Nephron progenitor cell (in vitro differentiated cells): Measurements from ENCODE around the gene COMMD8.

Source experiments
- DNase-seq: peaks from one replicate; pipeline ENCODE4 v3.0.0; 2021
- H3K27ac Mint-ChIP-seq: 2 replicates; pipeline ENCODE4 v1.8.0; 2021; ENCODE audit warnings: mild to moderate bottlenecking, moderate library complexity, mixed read lengths
- H3K27me3 Mint-ChIP-seq: 2 replicates; pipeline ENCODE4 v1.8.0; 2021; ENCODE audit warnings: mild to moderate bottlenecking, low read depth, mixed read lengths; ENCODE audit not compliant: poor library complexity
- H3K36me3 Mint-ChIP-seq: 2 replicates; pipeline ENCODE4 v1.8.0; 2021; ENCODE audit warnings: low read depth, mixed read lengths
- H3K4me1 Mint-ChIP-seq: 2 replicates; pipeline ENCODE4 v1.8.0; 2021; ENCODE audit warnings: mixed read lengths
- H3K4me3 Mint-ChIP-seq: 2 replicates; pipeline ENCODE4 v1.8.0; 2021; ENCODE audit warnings: mild to moderate bottlenecking, moderate library complexity, mixed read lengths
- H3K9me3 Mint-ChIP-seq: 2 replicates; pipeline ENCODE4 v1.8.0; 2021; ENCODE audit warnings: mild to moderate bottlenecking, moderate library complexity, mixed read lengths
- CTCF ChIP-seq: fragments of 200-600 bp; sonication (generic); IDR thresholded peaks from 2 replicates; pipeline ENCODE4 v1.5.0; 2021; ENCODE audit warnings: antibody characterized with exemption

Gene COMMD8

GRCh38 chr4:47471064-47471463 lies 7.6 kb upstream of the COMMD8 start:
- Mint-ChIP-seq H3K4me1 (peaks cover 12% of the 10 kb centered on the region), H3K9me3 (no peaks in the 10 kb centered on the region), H3K27ac (no peak overlapping the region), H3K36me3 (no peaks in the 10 kb centered on the region), H3K4me3 (no peak overlapping the region), H3K27me3 (no peaks in the 10 kb centered on the region)
- no peak for DNase-seq
- no peak for TF ChIP-seq CTCF

- Mint-ChIP-seq H3K9me3 (no peaks in the 10 kb centered on the region), H3K36me3 (no peaks in the 10 kb centered on the region), H3K4me1 (peaks cover 12% of the 10 kb centered on the region), H3K27ac (no peak overlapping the region), H3K27me3 (no peaks in the 10 kb centered on the region), H3K4me3 (no peak overlapping the region)
- no peak for TF ChIP-seq CTCF
- DNase-seq, result no peak
Measured at GRCh38 chr4:47469951-47470350, 6.4 kb upstream of the COMMD8 start.

- TF ChIP-seq CTCF, result no peak
- Mint-ChIP-seq H3K27me3 (no peaks in the 10 kb centered on the region), H3K4me3 (no peak overlapping the region), H3K27ac (no peak overlapping the region), H3K9me3 (no peaks in the 10 kb centered on the region), H3K4me1 (peaks cover 13% of the 10 kb centered on the region), H3K36me3 (no peaks in the 10 kb centered on the region)
- DNase-seq, result no peak
Measured at GRCh38 chr4:47468706-47469365, 5.3 kb upstream of the COMMD8 start.

- TF ChIP-seq CTCF, result no peak
- H3K4me3 Mint-ChIP-seq, result no peak overlapping the region
- H3K4me1 Mint-ChIP-seq, result peaks cover 26% of the 10 kb centered on the region
- H3K27me3 Mint-ChIP-seq, result peaks cover 3% of the 10 kb centered on the region
- no peaks in the 10 kb centered on the region for H3K36me3 Mint-ChIP-seq
- H3K27ac Mint-ChIP-seq, result no peak overlapping the region
- DNase-seq, result no peak
- H3K9me3 Mint-ChIP-seq, result no peaks in the 10 kb centered on the region
Measured at GRCh38 chr4:47466056-47466785, 2.7 kb upstream of the COMMD8 start.

- Mint-ChIP-seq H3K27ac (no peak overlapping the region), H3K4me3 (no peak overlapping the region), H3K9me3 (no peaks in the 10 kb centered on the region), H3K27me3 (peaks cover 3% of the 10 kb centered on the region), H3K4me1 (peaks cover 28% of the 10 kb centered on the region), H3K36me3 (no peaks in the 10 kb centered on the region)
- TF ChIP-seq CTCF, result no peak
- DNase-seq, result no peak
Measured at GRCh38 chr4:47465004-47465403, 1.5 kb upstream of the COMMD8 start.
